Measurements from ENCODE around the gene EPN3.

EPN3 gene

DNA sequence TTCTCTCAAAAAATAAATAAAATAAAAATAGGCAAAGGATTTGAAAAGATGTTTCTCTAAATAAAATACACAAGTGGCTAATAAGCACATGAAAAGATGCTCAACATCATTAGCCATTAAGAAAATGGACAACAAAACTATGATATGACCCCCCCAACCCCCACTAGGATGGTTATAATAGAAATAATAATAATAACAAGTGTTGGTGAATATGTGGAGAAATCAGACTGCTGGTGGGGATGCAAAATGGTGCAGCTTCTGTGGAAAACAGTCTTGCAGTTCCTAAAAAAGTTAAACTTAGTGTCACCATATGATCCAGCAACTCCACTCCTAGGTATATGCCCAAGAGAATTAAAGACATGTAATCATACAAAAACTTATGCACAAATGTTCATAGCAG, 33.3 kb upstream of the EPN3 start:
- no peak for DNase-seq (ENCODE audit: extremely low spot score)
- TF ChIP-seq ELF4 (IDR thresholded peaks at IDR 0.05) (no peak), HDGF (IDR thresholded peaks at IDR 0.05; ENCODE audit: borderline replicate concordance) (no peak), LEF1 (IDR thresholded peaks at IDR 0.05; ENCODE audit: borderline replicate concordance) (no peak), ARNT (IDR thresholded peaks at IDR 0.05) (no peak)
- POLR2A ChIA-PET, result no interaction called here
- CTCF ChIA-PET, result no interaction called here

GRCh38 chr17:50499721-50500120, 32.8 kb upstream of the EPN3 start:
- ChIA-PET CTCF (no interaction called here), POLR2A (no interaction called here)
- no peak for TF ChIP-seq L3MBTL2 (conservative IDR thresholded peaks at IDR 0.05)
- TF ChIP-seq, protein P1, sequence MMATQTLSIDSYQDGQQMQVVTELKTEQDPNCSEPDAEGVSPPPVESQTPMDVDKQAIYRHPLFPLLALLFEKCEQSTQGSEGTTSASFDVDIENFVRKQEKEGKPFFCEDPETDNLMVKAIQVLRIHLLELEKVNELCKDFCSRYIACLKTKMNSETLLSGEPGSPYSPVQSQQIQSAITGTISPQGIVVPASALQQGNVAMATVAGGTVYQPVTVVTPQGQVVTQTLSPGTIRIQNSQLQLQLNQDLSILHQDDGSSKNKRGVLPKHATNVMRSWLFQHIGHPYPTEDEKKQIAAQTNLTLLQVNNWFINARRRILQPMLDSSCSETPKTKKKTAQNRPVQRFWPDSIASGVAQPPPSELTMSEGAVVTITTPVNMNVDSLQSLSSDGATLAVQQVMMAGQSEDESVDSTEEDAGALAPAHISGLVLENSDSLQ (IDR thresholded peaks at IDR 0.05), result no peak
- TF ChIP-seq HDGF (IDR thresholded peaks at IDR 0.05; ENCODE audit: borderline replicate concordance), result no peak
- TF ChIP-seq FOXM1 (IDR thresholded peaks at IDR 0.05; ENCODE audit: borderline replicate concordance), result no peak
- TF ChIP-seq ZNF384 (IDR thresholded peaks at IDR 0.05), result no peak
- TF ChIP-seq FOXK2 (IDR thresholded peaks at IDR 0.05), result no peak
- no peak for TF ChIP-seq SUZ12 (IDR thresholded peaks at IDR 0.05)
- TF ChIP-seq NFRKB (IDR thresholded peaks at IDR 0.05), result no peak
- TF ChIP-seq LEF1 (IDR thresholded peaks at IDR 0.05; ENCODE audit: borderline replicate concordance), result no peak
- no peak for TF ChIP-seq TARDBP (IDR thresholded peaks at IDR 0.05)
- TF ChIP-seq ELF4 (IDR thresholded peaks at IDR 0.05), result no peak
- no peak for TF ChIP-seq BHLHE40 (IDR thresholded peaks at IDR 0.05; ENCODE audit: borderline replicate concordance)
- TF ChIP-seq CTBP1 (IDR thresholded peaks at IDR 0.05; ENCODE audit: borderline replicate concordance), result no peak
- TF ChIP-seq ARNT (IDR thresholded peaks at IDR 0.05), result no peak
- no peak for TF ChIP-seq FOXA1 (IDR thresholded peaks at IDR 0.05)
- TF ChIP-seq SP1 (IDR thresholded peaks at IDR 0.05), result no peak
- no peak for DNase-seq (ENCODE audit: extremely low spot score)

- CTCF ChIA-PET, result interaction anchor here (0.5 to 2.4 kb wide), 7 partner anchors 10 to 328 kb away, joined by 3 to 11 read pairs (median 6); no protein-coding TSS in a partner anchor
- TF ChIP-seq ELF4 (IDR thresholded peaks at IDR 0.05) (no peak), NFRKB (IDR thresholded peaks at IDR 0.05) (no peak), FOXM1 (IDR thresholded peaks at IDR 0.05; ENCODE audit: borderline replicate concordance) (no peak), TARDBP (IDR thresholded peaks at IDR 0.05) (no peak), LEF1 (IDR thresholded peaks at IDR 0.05; ENCODE audit: borderline replicate concordance) (no peak), ARNT (IDR thresholded peaks at IDR 0.05) (no peak), CTBP1 (IDR thresholded peaks at IDR 0.05; ENCODE audit: borderline replicate concordance) (no peak), L3MBTL2 (conservative IDR thresholded peaks at IDR 0.05) (no peak), FOXA1 (IDR thresholded peaks at IDR 0.05) (no peak), HDGF (IDR thresholded peaks at IDR 0.05; ENCODE audit: borderline replicate concordance) (no peak), SUZ12 (IDR thresholded peaks at IDR 0.05) (no peak), FOXK2 (IDR thresholded peaks at IDR 0.05) (no peak), BHLHE40 (IDR thresholded peaks at IDR 0.05; ENCODE audit: borderline replicate concordance) (no peak)
- TF ChIP-seq, protein P1 (IDR thresholded peaks at IDR 0.05), result no peak
- no peak for DNase-seq (ENCODE audit: extremely low spot score)
- POLR2A ChIA-PET, result no interaction called here
Measured at GRCh38 chr17:50501054-50501453, 31.5 kb upstream of the EPN3 start.

- ChIA-PET CTCF (interaction anchor here (0.6 to 2.4 kb wide), 4 partner anchors 9 to 50 kb away, joined by 3 to 11 read pairs (median 5); no protein-coding TSS in a partner anchor), POLR2A (interaction anchor here (0.5 to 1.1 kb wide), 2 partner anchors 9 to 40 kb away, joined by 3 to 4 read pairs; no protein-coding TSS in a partner anchor)
- TF ChIP-seq FOXM1 (IDR thresholded peaks at IDR 0.05; ENCODE audit: borderline replicate concordance) (no peak), TARDBP (IDR thresholded peaks at IDR 0.05) (no peak), NFRKB (IDR thresholded peaks at IDR 0.05) (no peak), FOXK2 (IDR thresholded peaks at IDR 0.05) (no peak), ARNT (IDR thresholded peaks at IDR 0.05) (no peak), BHLHE40 (IDR thresholded peaks at IDR 0.05; ENCODE audit: borderline replicate concordance) (no peak), HDGF (IDR thresholded peaks at IDR 0.05; ENCODE audit: borderline replicate concordance) (no peak), ZNF384 (IDR thresholded peaks at IDR 0.05) (no peak), SP1 (IDR thresholded peaks at IDR 0.05) (no peak), LEF1 (IDR thresholded peaks at IDR 0.05; ENCODE audit: borderline replicate concordance) (no peak)
- TF ChIP-seq, protein P1 (IDR thresholded peaks at IDR 0.05), result no peak
- no peak for DNase-seq (ENCODE audit: extremely low spot score)
Measured at GRCh38 chr17:50502301-50502990, 30.1 kb upstream of the EPN3 start.

DNA sequence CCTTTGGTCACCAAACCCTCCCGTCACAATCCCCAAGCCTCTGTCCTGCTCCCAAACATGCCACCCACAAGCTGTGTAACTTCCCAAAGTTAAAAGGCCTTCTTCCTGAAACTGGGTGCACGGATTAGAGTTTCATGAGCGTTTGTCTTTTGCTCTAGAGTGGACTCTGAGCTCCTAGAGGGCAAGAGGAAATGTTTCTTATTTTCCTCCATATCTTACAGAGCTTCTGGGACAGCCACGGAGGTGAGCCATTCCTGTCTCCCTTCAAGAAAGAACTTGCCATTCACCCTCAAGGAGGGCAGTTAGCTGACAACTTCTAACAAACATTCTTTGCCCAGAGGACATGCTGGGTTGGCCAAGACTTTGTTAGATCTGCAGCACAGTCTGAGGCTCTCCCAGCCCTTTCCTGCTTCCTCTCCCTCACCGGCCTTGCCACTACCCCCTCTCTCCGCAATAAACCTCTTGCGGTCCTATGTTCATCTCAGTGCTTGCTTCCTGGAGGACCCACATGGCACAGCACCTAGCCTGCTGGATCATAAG, 26.9 kb upstream of the EPN3 start:
- ChIA-PET POLR2A (interaction anchor here (1.3 to 1.7 kb wide), 2 partner anchors 26 to 37 kb away, joined by 4 read pairs; no protein-coding TSS in a partner anchor), CTCF (interaction anchor here (0.6 to 1.3 kb wide), 2 partner anchors 10 to 18 kb away, joined by 3 to 4 read pairs; no protein-coding TSS in a partner anchor)
- DNase-seq (ENCODE audit: extremely low spot score), result no peak
- TF ChIP-seq SP1 (IDR thresholded peaks at IDR 0.05), result no peak
- TF ChIP-seq HDGF (IDR thresholded peaks at IDR 0.05; ENCODE audit: borderline replicate concordance), result no peak
- no peak for TF ChIP-seq NFRKB (IDR thresholded peaks at IDR 0.05)
- TF ChIP-seq, protein P1 (IDR thresholded peaks at IDR 0.05), result no peak
- TF ChIP-seq LEF1 (IDR thresholded peaks at IDR 0.05; ENCODE audit: borderline replicate concordance), result no peak
- TF ChIP-seq ELF4 (IDR thresholded peaks at IDR 0.05), result no peak
- no peak for TF ChIP-seq ZNF384 (IDR thresholded peaks at IDR 0.05)
- no peak for TF ChIP-seq FOXM1 (IDR thresholded peaks at IDR 0.05; ENCODE audit: borderline replicate concordance)
- no peak for TF ChIP-seq SUZ12 (IDR thresholded peaks at IDR 0.05)
- no peak for TF ChIP-seq FOXA1 (IDR thresholded peaks at IDR 0.05)
- no peak for TF ChIP-seq FOXK2 (IDR thresholded peaks at IDR 0.05)
- no peak for TF ChIP-seq TARDBP (IDR thresholded peaks at IDR 0.05)

Data from HEK293T (cell line).